SK-N-SH (cell line): ENCODE results near the gene IGF2R. TPM values are rescaled to one million over a fixed set of nuclear protein-coding genes. Genes with fewer than 3 reads are reported as not detected.

Source experiments
- ELF1 ChIP-seq: IDR thresholded peaks from 2 replicates; pipeline ENCODE4 v1.4.0; 2012
- EP300 ChIP-seq, 2 experiments: IDR thresholded peaks; 2 replicates each; pipeline versions ENCODE4 v1.4.0 to v1.6.1; 2012; ENCODE audit warnings: borderline replicate concordance in 1 of 2, low read depth in 1 of 2, low read length in 1 of 2
- FOXJ3 ChIP-seq: sonication (generic); formaldehyde crosslinking; IDR thresholded peaks from 2 replicates; pipeline ENCODE4 v1.5.1; 2020; ENCODE audit warnings: mild to moderate bottlenecking, missing genetic modification reagents
- FOXM1 ChIP-seq: IDR thresholded peaks from 2 replicates; pipeline ENCODE4 v1.4.0; 2012; ENCODE audit warnings: low read depth, mild to moderate bottlenecking
- JUND ChIP-seq: IDR thresholded peaks from 2 replicates; pipeline ENCODE4 v1.4.0; 2012
- MEF2A ChIP-seq: IDR thresholded peaks from 2 replicates; pipeline ENCODE4 v1.4.0; 2012; ENCODE audit warnings: low read depth, borderline replicate concordance
- MXI1 ChIP-seq: IDR thresholded peaks from 2 replicates; pipeline ENCODE4 v1.6.1; 2012; ENCODE audit warnings: mild to moderate bottlenecking, low read depth, low read length, improper control_type of control experiment
- NFIC ChIP-seq: IDR thresholded peaks from 2 replicates; pipeline ENCODE4 v1.4.0; 2012; ENCODE audit warnings: borderline replicate concordance
- NRF1 ChIP-seq: IDR thresholded peaks from 2 replicates; pipeline ENCODE4 v1.6.1; 2012; ENCODE audit warnings: low read depth, mild to moderate bottlenecking, low read length
- POLR2AphosphoS5 ChIP-seq: IDR thresholded peaks from 2 replicates; pipeline ENCODE4 v1.6.1; 2012; ENCODE audit warnings: low read depth, low read length
- RAD21 ChIP-seq: IDR thresholded peaks from 2 replicates; pipeline ENCODE4 v1.6.1; 2012; ENCODE audit warnings: mild to moderate bottlenecking, low read length
- RCOR1 ChIP-seq: fragments of 150-350 bp; IDR thresholded peaks from 2 replicates; pipeline ENCODE4 v1.6.1; 2017; ENCODE audit warnings: antibody characterized with exemption, low read length
- SIN3A ChIP-seq: IDR thresholded peaks from 2 replicates; pipeline ENCODE4 v1.6.1; 2012; ENCODE audit warnings: low read depth, mild to moderate bottlenecking, low read length, moderate library complexity, borderline replicate concordance
- TCF12 ChIP-seq: IDR thresholded peaks from 2 replicates; pipeline ENCODE4 v1.4.0; 2012
- TEAD4 ChIP-seq: IDR thresholded peaks from 2 replicates; pipeline ENCODE4 v1.4.0; 2012; ENCODE audit warnings: mild to moderate bottlenecking, borderline replicate concordance; ENCODE audit not compliant: insufficient read depth
- polyA plus RNA-seq, 3 experiments: library from polyadenylated mRNA; depleted of rRNA; stranded (reverse); fragments of >200 nt; gene quantifications; 2 replicates each; pipeline ENCODE4 v1.2.3, GENCODE V29; 2012
- TF ChIP-seq, protein P1 (sequence below): fragments of 200-600 bp; sonication (generic); IDR thresholded peaks from 2 replicates; pipeline ENCODE4 v1.6.1; 2017; ENCODE audit warnings: antibody characterized with exemption, mild to moderate bottlenecking, moderate library complexity
- TF ChIP-seq, protein P2 (sequence below): IDR thresholded peaks from 2 replicates; pipeline ENCODE4 v1.6.1; 2012; ENCODE audit warnings: mild to moderate bottlenecking, low read depth, low read length, moderate library complexity

Gene IGF2R
- polyA plus RNA-seq, 1 of the 3 experiments (the other 2 are of a cell fraction) = 45.0 TPM

DNA sequence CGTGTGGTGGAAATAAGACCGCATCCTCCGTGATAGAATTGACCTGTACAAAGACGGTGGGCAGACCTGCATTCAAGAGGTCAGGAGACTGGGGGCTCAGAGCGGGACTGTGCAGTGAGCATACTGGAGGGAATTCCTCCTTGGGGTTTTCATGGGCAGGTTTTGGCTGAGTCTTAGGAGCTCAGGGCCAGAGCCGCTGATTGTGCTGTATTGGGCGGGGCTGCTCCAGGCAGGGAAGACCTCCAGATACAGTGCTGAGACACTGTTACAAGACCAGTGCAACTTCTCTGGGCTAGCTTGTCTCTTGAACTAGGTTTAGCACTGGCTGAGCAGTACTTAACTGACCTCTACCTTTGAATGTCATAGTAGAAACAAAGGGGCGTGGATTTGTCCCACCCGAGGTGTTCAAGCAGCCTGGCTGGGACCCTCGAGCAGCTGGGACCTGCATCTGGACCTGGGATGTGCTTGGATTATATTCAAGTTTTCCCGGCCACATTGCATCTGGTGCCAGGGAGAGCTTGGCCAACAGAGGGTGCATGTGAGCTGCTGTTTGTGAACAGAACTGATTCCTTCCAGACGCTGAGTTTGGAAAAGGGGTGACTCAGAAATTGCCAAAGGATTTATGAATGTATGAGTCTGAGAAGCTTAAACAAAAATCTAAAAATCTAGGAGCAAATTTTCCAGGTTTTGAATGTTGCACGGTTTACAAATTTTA, 119.3 kb downstream of the IGF2R start (continued):
- TF ChIP-seq, protein P1, sequence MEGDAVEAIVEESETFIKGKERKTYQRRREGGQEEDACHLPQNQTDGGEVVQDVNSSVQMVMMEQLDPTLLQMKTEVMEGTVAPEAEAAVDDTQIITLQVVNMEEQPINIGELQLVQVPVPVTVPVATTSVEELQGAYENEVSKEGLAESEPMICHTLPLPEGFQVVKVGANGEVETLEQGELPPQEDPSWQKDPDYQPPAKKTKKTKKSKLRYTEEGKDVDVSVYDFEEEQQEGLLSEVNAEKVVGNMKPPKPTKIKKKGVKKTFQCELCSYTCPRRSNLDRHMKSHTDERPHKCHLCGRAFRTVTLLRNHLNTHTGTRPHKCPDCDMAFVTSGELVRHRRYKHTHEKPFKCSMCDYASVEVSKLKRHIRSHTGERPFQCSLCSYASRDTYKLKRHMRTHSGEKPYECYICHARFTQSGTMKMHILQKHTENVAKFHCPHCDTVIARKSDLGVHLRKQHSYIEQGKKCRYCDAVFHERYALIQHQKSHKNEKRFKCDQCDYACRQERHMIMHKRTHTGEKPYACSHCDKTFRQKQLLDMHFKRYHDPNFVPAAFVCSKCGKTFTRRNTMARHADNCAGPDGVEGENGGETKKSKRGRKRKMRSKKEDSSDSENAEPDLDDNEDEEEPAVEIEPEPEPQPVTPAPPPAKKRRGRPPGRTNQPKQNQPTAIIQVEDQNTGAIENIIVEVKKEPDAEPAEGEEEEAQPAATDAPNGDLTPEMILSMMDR = peak; percentile 87
- TF ChIP-seq NRF1 (no peak), JUND (no peak), ELF1 (no peak), SIN3A (no peak), TCF12 (peak; percentile 71), FOXM1 (no peak), EP300 (IDR thresholded peaks at IDR 0.05; ENCODE audit: borderline replicate concordance in 1 of 2, low read depth in 1 of 2, low read length in 1 of 2) (no peak), FOXJ3 (no peak), MEF2A (no peak), RAD21 (peak; percentile 60), POLR2AphosphoS5 (no peak), TEAD4 (no peak), MXI1 (no peak), NFIC (peak; percentile 45), RCOR1 (no peak)
- TF ChIP-seq, protein P2, sequence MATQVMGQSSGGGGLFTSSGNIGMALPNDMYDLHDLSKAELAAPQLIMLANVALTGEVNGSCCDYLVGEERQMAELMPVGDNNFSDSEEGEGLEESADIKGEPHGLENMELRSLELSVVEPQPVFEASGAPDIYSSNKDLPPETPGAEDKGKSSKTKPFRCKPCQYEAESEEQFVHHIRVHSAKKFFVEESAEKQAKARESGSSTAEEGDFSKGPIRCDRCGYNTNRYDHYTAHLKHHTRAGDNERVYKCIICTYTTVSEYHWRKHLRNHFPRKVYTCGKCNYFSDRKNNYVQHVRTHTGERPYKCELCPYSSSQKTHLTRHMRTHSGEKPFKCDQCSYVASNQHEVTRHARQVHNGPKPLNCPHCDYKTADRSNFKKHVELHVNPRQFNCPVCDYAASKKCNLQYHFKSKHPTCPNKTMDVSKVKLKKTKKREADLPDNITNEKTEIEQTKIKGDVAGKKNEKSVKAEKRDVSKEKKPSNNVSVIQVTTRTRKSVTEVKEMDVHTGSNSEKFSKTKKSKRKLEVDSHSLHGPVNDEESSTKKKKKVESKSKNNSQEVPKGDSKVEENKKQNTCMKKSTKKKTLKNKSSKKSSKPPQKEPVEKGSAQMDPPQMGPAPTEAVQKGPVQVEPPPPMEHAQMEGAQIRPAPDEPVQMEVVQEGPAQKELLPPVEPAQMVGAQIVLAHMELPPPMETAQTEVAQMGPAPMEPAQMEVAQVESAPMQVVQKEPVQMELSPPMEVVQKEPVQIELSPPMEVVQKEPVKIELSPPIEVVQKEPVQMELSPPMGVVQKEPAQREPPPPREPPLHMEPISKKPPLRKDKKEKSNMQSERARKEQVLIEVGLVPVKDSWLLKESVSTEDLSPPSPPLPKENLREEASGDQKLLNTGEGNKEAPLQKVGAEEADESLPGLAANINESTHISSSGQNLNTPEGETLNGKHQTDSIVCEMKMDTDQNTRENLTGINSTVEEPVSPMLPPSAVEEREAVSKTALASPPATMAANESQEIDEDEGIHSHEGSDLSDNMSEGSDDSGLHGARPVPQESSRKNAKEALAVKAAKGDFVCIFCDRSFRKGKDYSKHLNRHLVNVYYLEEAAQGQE = no peak
